ENCODE results near the gene TEX38. TPM values are rescaled to one million over a fixed set of nuclear protein-coding genes. Genes with fewer than 3 reads are reported as not detected.
"Not testable (repeated sequence)": the region's sequence is repeated elsewhere in the genome, so short reads cannot be mapped to it uniquely, and the experiment has no call there.

The TEX38 gene
- total and polyA plus RNA-seq, 4 donors: not detected

- not testable (repeated sequence) for ATAC-seq (ENCODE audit: low FRiP score); H3K36me3 ChIP-seq (ENCODE audit: control insufficient read depth in 1 of 2, insufficient read depth in 2 of 2, low read length in 1 of 2); H3K9me3 ChIP-seq (ENCODE audit: control insufficient read depth, low read length); H3K4me1 ChIP-seq (ENCODE audit: control insufficient read depth in 1 of 2, insufficient read depth in 2 of 2, low read length in 2 of 2); H3K4me3 ChIP-seq (ENCODE audit: low read length in 2 of 2); H3K27me3 ChIP-seq (ENCODE audit: control insufficient read depth in 1 of 2, insufficient read depth in 2 of 2, low read length in 1 of 2); DNase-seq; H3K27ac ChIP-seq (ENCODE audit: low read depth in 1 of 2, low read length in 2 of 2)
- intact Hi-C loops (cut with DNase I): loop anchor here in 1 of 2 donors (10.0 kb wide), 1 partner anchor 45 kb away; the partner anchor contains the start of gene MOB3C
- WGBS, 2 donors: 93 to 97% methylated on average over 5 of the region's 5 CpGs
These were observed 11.5 kb upstream of the TEX38 start for GRCh38 chr1:46660116-46660515.

- WGBS, 2 donors: 96 to 100% methylated on average over 4 to 5 of the region's 5 CpGs
- DNase-seq; H3K9me3 ChIP-seq (ENCODE audit: control insufficient read depth, low read length); H3K4me3 ChIP-seq (ENCODE audit: low read length in 2 of 2); H3K36me3 ChIP-seq (ENCODE audit: control insufficient read depth in 1 of 2, insufficient read depth in 2 of 2, low read length in 1 of 2); ATAC-seq (ENCODE audit: low FRiP score); H3K27ac ChIP-seq (ENCODE audit: low read depth in 1 of 2, low read length in 2 of 2); H3K27me3 ChIP-seq (ENCODE audit: control insufficient read depth in 1 of 2, insufficient read depth in 2 of 2, low read length in 1 of 2): not testable (repeated sequence)
- intact Hi-C loops (cut with DNase I): loop anchor here in 1 of 2 donors (10.0 kb wide), 1 partner anchor 48 kb away; the partner anchor contains the start of gene MOB3C
- H3K4me1 ChIP-seq (ENCODE audit: control insufficient read depth in 1 of 2, insufficient read depth in 2 of 2, low read length in 2 of 2): peaks cover 0 to 11% of the 10 kb centered on the region in 2 donors
These were observed 8.7 kb upstream of the TEX38 start for GRCh38 chr1:46662919-46663318.

GRCh38 chr1:46665983-46666382, 5.7 kb upstream of the TEX38 start:
- intact Hi-C loops (cut with DNase I): loop anchor here (5.0 to 10.0 kb wide), 2 partner anchors 49 to 51 kb away; partner anchors contain the start of gene MOB3C (in 2 of the 2)
- H3K4me3 ChIP-seq (ENCODE audit: low read length in 2 of 2): no peak overlapping the region
- no peak for ATAC-seq (ENCODE audit: low FRiP score)

GRCh38 chr1:46667782-46668760, 3.6 kb upstream of the TEX38 start, which contains the start of gene ATPAF1:
Gene ATPAF1, minus strand, starts transcription at chr1:46668364. Its CDS starts 42 bp downstream, at chr1:46668322.
- 0 to 1% methylated on average over 55 to 96 of the region's 96 CpGs for WGBS, 2 donors
- Histone ChIP-seq H3K9me3 (ENCODE audit: control insufficient read depth, low read length) (no peaks in the 10 kb centered on the region), H3K27ac (ENCODE audit: low read depth in 1 of 2, low read length in 2 of 2) (peak within 1 kb of the TSS; percentile 51 to 84), H3K36me3 (ENCODE audit: control insufficient read depth in 1 of 2, insufficient read depth in 2 of 2, low read length in 1 of 2) (no peaks in the 10 kb centered on the region), H3K4me1 (ENCODE audit: control insufficient read depth in 1 of 2, insufficient read depth in 2 of 2, low read length in 2 of 2) (peaks cover 0 to 11% of the 10 kb centered on the region in 2 donors), H3K4me3 (ENCODE audit: low read length in 2 of 2) (peak within 1 kb of the TSS; percentile 91), H3K27me3 (ENCODE audit: control insufficient read depth in 1 of 2, insufficient read depth in 2 of 2, low read length in 1 of 2) (no peaks in the 10 kb centered on the region)
- ATAC-seq (ENCODE audit: low FRiP score): peak; percentile 94
- intact Hi-C loops (cut with DNase I): loop anchor here (5.0 to 10.0 kb wide), 2 partner anchors 51 to 53 kb away; partner anchors contain the start of gene MOB3C (in 2 of the 2)
- DNase-seq: peak; percentile 86 to 91

More at GRCh38 chr1:46665983-46666382, 5.7 kb upstream of the TEX38 start:
- Histone ChIP-seq H3K36me3 (ENCODE audit: control insufficient read depth in 1 of 2, insufficient read depth in 2 of 2, low read length in 1 of 2) (no peaks in the 10 kb centered on the region), H3K27me3 (ENCODE audit: control insufficient read depth in 1 of 2, insufficient read depth in 2 of 2, low read length in 1 of 2) (no peaks in the 10 kb centered on the region), H3K9me3 (ENCODE audit: control insufficient read depth, low read length) (no peaks in the 10 kb centered on the region), H3K4me1 (ENCODE audit: control insufficient read depth in 1 of 2, insufficient read depth in 2 of 2, low read length in 2 of 2) (peaks cover 0 to 11% of the 10 kb centered on the region in 2 donors), H3K27ac (ENCODE audit: low read depth in 1 of 2, low read length in 2 of 2) (no peak overlapping the region)
- DNase-seq: no peak
- 60 to 73% methylated on average over 2 of the region's 2 CpGs for WGBS, 2 donors

GRCh38 chr1:46670134-46670533, 1.5 kb upstream of the TEX38 start:
- DNase-seq (no peak), ATAC-seq (ENCODE audit: low FRiP score) (no peak)
- intact Hi-C loops (cut with DNase I): no loop called here
- 71 to 89% methylated on average over 1 of the region's 1 CpG for WGBS, 2 donors
- no peak overlapping the region for H3K4me3 ChIP-seq (ENCODE audit: low read length in 2 of 2)
- peaks cover 0 to 7% of the 10 kb centered on the region in 2 donors for H3K4me1 ChIP-seq (ENCODE audit: control insufficient read depth in 1 of 2, insufficient read depth in 2 of 2, low read length in 2 of 2)
- no peak overlapping the region for H3K27ac ChIP-seq (ENCODE audit: low read depth in 1 of 2, low read length in 2 of 2)
- H3K9me3 ChIP-seq (ENCODE audit: control insufficient read depth, low read length): no peaks in the 10 kb centered on the region
- no peaks in the 10 kb centered on the region for H3K27me3 ChIP-seq (ENCODE audit: control insufficient read depth in 1 of 2, insufficient read depth in 2 of 2, low read length in 1 of 2)
- H3K36me3 ChIP-seq (ENCODE audit: control insufficient read depth in 1 of 2, insufficient read depth in 2 of 2, low read length in 1 of 2): no peaks in the 10 kb centered on the region

- Histone ChIP-seq H3K27ac (ENCODE audit: low read depth in 1 of 2, low read length in 2 of 2) (no peak overlapping the region), H3K9me3 (ENCODE audit: control insufficient read depth, low read length) (no peaks in the 10 kb centered on the region), H3K4me1 (ENCODE audit: control insufficient read depth in 1 of 2, insufficient read depth in 2 of 2, low read length in 2 of 2) (no peaks in the 10 kb centered on the region), H3K4me3 (ENCODE audit: low read length in 2 of 2) (no peak overlapping the region), H3K27me3 (ENCODE audit: control insufficient read depth in 1 of 2, insufficient read depth in 2 of 2, low read length in 1 of 2) (no peaks in the 10 kb centered on the region), H3K36me3 (ENCODE audit: control insufficient read depth in 1 of 2, insufficient read depth in 2 of 2, low read length in 1 of 2) (peaks cover 3% of the 10 kb centered on the region in 2 donors)
- intact Hi-C loops (cut with DNase I): no loop called here
- 72 to 73% methylated on average over 8 of the region's 8 CpGs for WGBS, 2 donors
- no peak for DNase-seq
- no peak for ATAC-seq (ENCODE audit: low FRiP score)
These were observed 1.0 kb downstream of the TEX38 start for GRCh38 chr1:46672696-46673095.

- DNase-seq: no peak
- Histone ChIP-seq H3K27ac (ENCODE audit: low read depth in 1 of 2, low read length in 2 of 2) (no peak overlapping the region), H3K36me3 (ENCODE audit: control insufficient read depth in 1 of 2, insufficient read depth in 2 of 2, low read length in 1 of 2) (peaks cover 3% of the 10 kb centered on the region in 2 donors), H3K4me1 (ENCODE audit: control insufficient read depth in 1 of 2, insufficient read depth in 2 of 2, low read length in 2 of 2) (no peaks in the 10 kb centered on the region), H3K4me3 (ENCODE audit: low read length in 2 of 2) (no peak overlapping the region), H3K9me3 (ENCODE audit: control insufficient read depth, low read length) (no peaks in the 10 kb centered on the region), H3K27me3 (ENCODE audit: control insufficient read depth in 1 of 2, insufficient read depth in 2 of 2, low read length in 1 of 2) (no peaks in the 10 kb centered on the region)
- no peak for ATAC-seq (ENCODE audit: low FRiP score)
- 34 to 56% methylated on average over 4 of the region's 4 CpGs for WGBS, 2 donors
- intact Hi-C loops (cut with DNase I): no loop called here
These were observed 2.1 kb downstream of the TEX38 start for GRCh38 chr1:46673749-46674182.

GRCh38 chr1:46675549-46676314, 4.1 kb downstream of the TEX38 start:
- no peaks in the 10 kb centered on the region for H3K27me3 ChIP-seq (ENCODE audit: control insufficient read depth in 1 of 2, insufficient read depth in 2 of 2, low read length in 1 of 2)
- no peak overlapping the region for H3K4me3 ChIP-seq (ENCODE audit: low read length in 2 of 2)
- ATAC-seq (ENCODE audit: low FRiP score) (no peak), DNase-seq (no peak)
- H3K4me1 ChIP-seq (ENCODE audit: control insufficient read depth in 1 of 2, insufficient read depth in 2 of 2, low read length in 2 of 2): no peaks in the 10 kb centered on the region
- H3K9me3 ChIP-seq (ENCODE audit: control insufficient read depth, low read length): no peaks in the 10 kb centered on the region
- intact Hi-C loops (cut with DNase I): no loop called here
- WGBS, 2 donors: 69 to 88% methylated on average over 1 of the region's 1 CpG
- no peak overlapping the region for H3K27ac ChIP-seq (ENCODE audit: low read depth in 1 of 2, low read length in 2 of 2)
- H3K36me3 ChIP-seq (ENCODE audit: control insufficient read depth in 1 of 2, insufficient read depth in 2 of 2, low read length in 1 of 2): peaks cover 3% of the 10 kb centered on the region in 2 donors

Measured in aorta (tissue), 5 donors.